Right lobe of liver (tissue), 6 donors: Measurements from ENCODE around the gene NDUFAF3. TPM values are rescaled to one million over a fixed set of nuclear protein-coding genes. Genes with fewer than 3 reads are reported as not detected.

Experiments
- ATAC-seq, 4 donors: fragments of 200-7000 bp; cut with Tn5 transposase; one replicate each; pipeline ENCODE4 v1.9.1; 2020; ENCODE audit warnings: mild to moderate bottlenecking in 4 of 4, moderate library complexity in 4 of 4
- DNase-seq, 3 donors: peaks; one replicate each; pipeline ENCODE4 v3.0.0-alpha.2; 2020
- H3K27ac ChIP-seq, 3 donors: fragments of 200-600 bp; one replicate each; pipeline ENCODE4 v1.8.0; 2022
- H3K27me3 ChIP-seq, 2 donors: fragments of 200-600 bp; one replicate each; pipeline ENCODE4 v1.8.0; 2022
- H3K36me3 ChIP-seq, 4 donors: fragments of 200-600 bp; sonication (generic) in 1 of 4; one replicate each; pipeline versions ENCODE4 v1.5.1 to v1.8.0; 2017 to 2022; ENCODE audit warnings: control low read depth in 1 of 4
- H3K4me1 ChIP-seq, 4 donors: fragments of 200-600 bp; sonication (generic) in 1 of 4; one replicate each; pipeline versions ENCODE4 v1.5.1 to v1.8.0; 2017 to 2022; ENCODE audit warnings: control low read depth in 1 of 4
- H3K4me3 ChIP-seq, 3 donors: fragments of 200-600 bp; one replicate each; pipeline ENCODE4 v1.8.0; 2022
- H3K9me3 ChIP-seq, 4 donors: fragments of 200-600 bp; sonication (generic) in 1 of 4; one replicate each; pipeline versions ENCODE4 v1.5.1 to v1.8.0; 2017 to 2022; ENCODE audit warnings: control low read depth in 1 of 4
- CTCF ChIP-seq, 4 donors: fragments of 200-600 bp in 3 of 4; fragments of 450-650 bp in 1 of 4; IDR thresholded peaks; one replicate each; pipeline versions ENCODE4 v1.5.1 to v1.8.0; 2016 to 2022; ENCODE audit warnings: antibody characterized with exemption in 4 of 4, mild to moderate bottlenecking in 2 of 4
- POLR2A ChIP-seq: fragments of 450-650 bp; IDR thresholded peaks from one replicate; pipeline ENCODE4 v1.6.1; 2017; ENCODE audit warnings: antibody characterized with exemption, mild to moderate bottlenecking
- WGBS: methylation state at CpG from one replicate; pipeline ENCODE4 v1.1.6; 2018; ENCODE audit warnings: low coverage, low lambda C conversion rate; ENCODE audit not compliant: insufficient coverage; ENCODE audit errors: missing lambda C conversion rate; 5-methylcytosine and 5-hydroxymethylcytosine counted together
- intact Hi-C, 2 donors: fragments of 100-400 bp; cut with DNase I; formaldehyde crosslinking; loops; one replicate each; pipeline versions ENCODE4 v1.11.2 to v1.14.1; 2022
- total RNA-seq, 6 experiments: library from RNA; depleted of rRNA in 2 of 6; stranded (reverse); fragments of >200 nt in 2 of 6; fragmentation: NEBNext Ultra II Directional in 3 of 6; extraction: Animal tissue kit (Norgen Biotek cat#: 25700) in 3 of 6; gene quantifications; one replicate each; pipeline versions ENCODE4 v1.1.0 to v1.2.4, GENCODE V29; 2016 to 2023
- donor health status: DM: no; HTN: yes; CAD: no.
- donor health status: DM: no; HTN: no; CAD: no.
- donor health status: DM: no; HTN: no; CAD: no.
- donor health status: DM: no; HTN: yes; CAD: no.
- donor health status: DM: no; HTN: yes; CAD: no.

NDUFAF3 gene
- total RNA-seq, 6 experiments from 2014 or later = 39.2 to 100 (median 44.8) TPM

- intact Hi-C loops = no loop called here
Observed at GRCh38 chr3:49009396-49009795, 12.5 kb upstream of the NDUFAF3 start.

GRCh38 chr3:49012441-49013017, 9.4 kb upstream of the NDUFAF3 start:
- Histone ChIP-seq H3K9me3 (no peaks in the 10 kb centered on the region), H3K36me3 (peaks cover 0 to 30% (median 12%) of the 10 kb centered on the region in 4 donors), H3K4me3 (no peak overlapping the region), H3K27me3 (no peaks in the 10 kb centered on the region), H3K27ac (no peak overlapping the region), H3K4me1 (peaks cover 0 to 11% (median 3%) of the 10 kb centered on the region in 4 donors)
- no CpG with 5 or more reads among the region's 17 CpGs for WGBS
- TF ChIP-seq POLR2A (no peak), CTCF (IDR thresholded peaks at IDR 0.05) (no peak)
- no peak for ATAC-seq
- DNase-seq = peak in 1 of 3 donors; percentile 43
- intact Hi-C loops = no loop called here

More at GRCh38 chr3:49009396-49009795, 12.5 kb upstream of the NDUFAF3 start:
- ATAC-seq = no peak
- H3K4me1 ChIP-seq = peaks cover 0 to 25% (median 11%) of the 10 kb centered on the region in 4 donors
- WGBS = 75% methylated on average over 3 of the region's 3 CpGs
- H3K9me3 ChIP-seq = no peaks in the 10 kb centered on the region
- TF ChIP-seq POLR2A = no peak
- TF ChIP-seq CTCF (IDR thresholded peaks at IDR 0.05) = no peak
- H3K36me3 ChIP-seq = peaks cover 0 to 13% (median 2%) of the 10 kb centered on the region in 4 donors
- H3K27me3 ChIP-seq = no peaks in the 10 kb centered on the region
- no peak overlapping the region for H3K4me3 ChIP-seq
- H3K27ac ChIP-seq = no peak overlapping the region
- no peak for DNase-seq

- no CpG with 5 or more reads among the region's 19 CpGs for WGBS
- H3K4me1 ChIP-seq = peaks cover 0 to 11% (median 2%) of the 10 kb centered on the region in 4 donors
- ATAC-seq (no peak), DNase-seq (peak in 1 of 3 donors; percentile 46)
- TF ChIP-seq POLR2A (no peak), CTCF (IDR thresholded peaks at IDR 0.05) (no peak)
- no peak overlapping the region for H3K4me3 ChIP-seq
- intact Hi-C loops = no loop called here
- H3K36me3 ChIP-seq = peaks cover 0 to 30% (median 12%) of the 10 kb centered on the region in 4 donors
- no peaks in the 10 kb centered on the region for H3K27me3 ChIP-seq
- H3K9me3 ChIP-seq = no peaks in the 10 kb centered on the region
- no peak overlapping the region for H3K27ac ChIP-seq
Observed at GRCh38 chr3:49013113-49013737, 8.7 kb upstream of the NDUFAF3 start.

GRCh38 chr3:49013738-49014660, 7.9 kb upstream of the NDUFAF3 start:
- Histone ChIP-seq H3K4me1 (peaks cover 0 to 10% (median under 1%) of the 10 kb centered on the region in 4 donors), H3K27me3 (no peaks in the 10 kb centered on the region), H3K4me3 (no peak overlapping the region), H3K9me3 (no peaks in the 10 kb centered on the region), H3K27ac (no peak overlapping the region), H3K36me3 (peaks cover 0 to 30% (median 12%) of the 10 kb centered on the region in 4 donors)
- 85% methylated on average over 9 of the region's 24 CpGs for WGBS
- DNase-seq (peak in 1 of 3 donors; percentile 64), ATAC-seq (peak; percentile 57 to 63 (median 62))
- TF ChIP-seq POLR2A (no peak), CTCF (IDR thresholded peaks at IDR 0.05) (peak; percentile 49 to 56 (median 53))
- intact Hi-C loops = no loop called here
